Measurements from ENCODE around the gene MAML2.
"Not testable (repeated sequence)": the region's sequence is repeated elsewhere in the genome, so short reads cannot be mapped to it uniquely, and the experiment has no call there.

The MAML2 gene

DNA sequence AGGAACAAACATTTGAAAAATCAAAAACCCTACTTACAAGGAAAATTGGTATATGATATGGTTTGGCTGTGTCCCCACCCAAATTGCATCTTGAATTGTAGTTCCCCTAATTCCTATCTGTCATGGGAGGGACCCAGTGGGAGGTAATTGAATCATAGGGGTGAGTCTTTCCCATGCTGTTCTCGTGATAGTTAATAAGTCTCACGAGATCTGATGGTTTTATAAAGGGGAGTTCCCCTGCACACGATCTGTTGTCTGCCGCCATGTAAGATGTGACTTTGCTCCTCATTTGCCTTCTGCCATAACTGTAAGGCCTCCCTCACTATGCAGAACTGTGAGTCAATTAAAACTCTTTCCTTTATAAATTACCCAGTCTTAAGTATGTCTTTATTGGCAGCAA lies 74.5 kb downstream of the MAML2 start:
- not testable (repeated sequence) for H3K4me3 ChIP-seq (ENCODE audit: low read length); H3K79me2 ChIP-seq (ENCODE audit: control insufficient read depth, insufficient read depth, low read length); H2AK5ac ChIP-seq (ENCODE audit: low read length); H3K9ac ChIP-seq (ENCODE audit: low read length); H3K36me3 ChIP-seq (ENCODE audit: control insufficient read depth, insufficient read depth, low read length); H2BK5ac ChIP-seq (ENCODE audit: low read length); H2BK120ac ChIP-seq (ENCODE audit: low read depth, low read length); H3K79me1 ChIP-seq (ENCODE audit: low read length); H3K27ac ChIP-seq (ENCODE audit: low read depth, low read length); H4K8ac ChIP-seq (ENCODE audit: low read depth, low read length); H3K27me3 ChIP-seq (ENCODE audit: insufficient read depth, low read length, poor library complexity); H2BK15ac ChIP-seq (replicated peaks; ENCODE audit: low read depth); H3K4me2 ChIP-seq (ENCODE audit: low read length); H4K5ac ChIP-seq (ENCODE audit: low read length); H3K23ac ChIP-seq (ENCODE audit: low read length); H3K56ac ChIP-seq (ENCODE audit: low read length); H3K4me1 ChIP-seq (ENCODE audit: control insufficient read depth, low read depth, low read length); H3K18ac ChIP-seq (ENCODE audit: low read length); H3K4ac ChIP-seq (ENCODE audit: low read depth, low read length); DNase-seq
- no CpG with 5 or more reads among the region's 4 CpGs for WGBS (ENCODE audit: extremely low coverage, insufficient coverage, low lambda C conversion rate)

DNA sequence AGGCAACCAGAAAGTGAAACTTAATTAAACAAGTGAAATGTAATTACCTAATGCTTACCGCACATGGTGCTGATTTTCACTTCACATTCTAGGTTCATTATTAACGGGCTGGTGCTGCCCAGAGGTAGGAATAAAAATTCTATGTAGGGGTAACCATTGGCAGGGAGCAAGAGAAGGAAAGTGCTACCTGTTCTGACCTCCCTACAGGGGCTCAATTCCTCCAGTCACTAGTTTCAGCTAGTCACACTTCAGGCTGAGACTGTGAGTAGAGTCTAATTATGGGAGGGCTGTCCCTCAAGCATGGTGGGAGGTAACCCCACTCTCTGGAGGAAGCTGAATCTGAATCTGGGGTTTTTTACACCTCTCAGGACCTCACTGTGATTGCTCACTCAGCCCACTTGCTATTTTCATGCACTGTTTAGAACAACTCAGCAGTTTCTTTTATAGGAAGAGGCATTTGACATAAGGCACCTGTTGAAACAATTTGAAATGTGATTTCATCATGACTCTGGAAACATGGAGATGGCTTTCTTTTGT lies 75.4 kb downstream of the MAML2 start:
- Histone ChIP-seq H3K4me1 (ENCODE audit: control insufficient read depth, low read depth, low read length) (no peaks in the 10 kb centered on the region), H3K36me3 (ENCODE audit: control insufficient read depth, insufficient read depth, low read length) (no peaks in the 10 kb centered on the region), H4K8ac (ENCODE audit: low read depth, low read length) (no peak overlapping the region), H3K4me2 (ENCODE audit: low read length) (no peak overlapping the region), H2BK120ac (ENCODE audit: low read depth, low read length) (no peak overlapping the region), H3K56ac (ENCODE audit: low read length) (no peak overlapping the region), H3K27ac (ENCODE audit: low read depth, low read length) (no peak overlapping the region), H3K4ac (ENCODE audit: low read depth, low read length) (no peak overlapping the region), H2BK15ac (replicated peaks; ENCODE audit: low read depth) (no peak overlapping the region), H3K79me2 (ENCODE audit: control insufficient read depth, insufficient read depth, low read length) (no peaks in the 10 kb centered on the region), H3K23ac (ENCODE audit: low read length) (no peak overlapping the region), H2AK5ac (ENCODE audit: low read length) (no peak overlapping the region), H3K27me3 (ENCODE audit: insufficient read depth, low read length, poor library complexity) (no peaks in the 10 kb centered on the region), H2BK5ac (ENCODE audit: low read length) (no peak overlapping the region), H3K4me3 (ENCODE audit: low read length) (no peak overlapping the region), H3K18ac (ENCODE audit: low read length) (no peak overlapping the region), H3K9ac (ENCODE audit: low read length) (no peak overlapping the region), H3K79me1 (ENCODE audit: low read length) (no peaks in the 10 kb centered on the region), H4K5ac (ENCODE audit: low read length) (no peak overlapping the region)
- DNase-seq: no peak
- no CpG with 5 or more reads among the region's 2 CpGs for WGBS (ENCODE audit: extremely low coverage, insufficient coverage, low lambda C conversion rate)

DNA sequence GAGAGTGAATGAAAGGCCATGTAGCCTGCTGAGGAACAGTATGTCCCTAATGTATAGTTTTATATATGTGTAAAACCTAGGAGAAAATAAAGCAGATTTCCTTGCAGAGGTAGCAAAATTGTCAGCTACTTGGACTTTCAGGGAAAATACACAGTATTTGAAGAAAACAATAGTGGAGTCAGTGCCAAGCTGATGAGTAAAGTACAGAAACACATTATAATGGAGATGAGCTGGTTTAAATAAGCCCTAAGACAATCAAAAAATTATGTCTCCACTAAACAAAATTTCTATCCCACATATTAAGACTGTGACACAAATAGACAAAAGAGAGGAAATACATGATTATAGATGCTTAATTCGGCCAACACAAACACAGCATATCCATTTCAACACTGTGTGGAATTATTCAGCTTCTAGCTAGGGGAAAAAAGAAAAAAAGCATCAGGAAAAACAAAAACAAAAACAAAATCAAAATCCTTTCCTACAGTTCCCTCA lies 75.9 kb downstream of the MAML2 start:
- H3K23ac ChIP-seq (ENCODE audit: low read length): no peak overlapping the region
- no peaks in the 10 kb centered on the region for H3K4me1 ChIP-seq (ENCODE audit: control insufficient read depth, low read depth, low read length)
- H3K56ac ChIP-seq (ENCODE audit: low read length): no peak overlapping the region
- no peaks in the 10 kb centered on the region for H3K79me1 ChIP-seq (ENCODE audit: low read length)
- H2BK15ac ChIP-seq (replicated peaks; ENCODE audit: low read depth): no peak overlapping the region
- no CpG with 5 or more reads among the region's 1 CpG for WGBS (ENCODE audit: extremely low coverage, insufficient coverage, low lambda C conversion rate)
- H3K36me3 ChIP-seq (ENCODE audit: control insufficient read depth, insufficient read depth, low read length): no peaks in the 10 kb centered on the region
- H3K27ac ChIP-seq (ENCODE audit: low read depth, low read length): no peak overlapping the region
- H3K9ac ChIP-seq (ENCODE audit: low read length): no peak overlapping the region
- no peak overlapping the region for H4K8ac ChIP-seq (ENCODE audit: low read depth, low read length)
- H2BK120ac ChIP-seq (ENCODE audit: low read depth, low read length): no peak overlapping the region
- H3K27me3 ChIP-seq (ENCODE audit: insufficient read depth, low read length, poor library complexity): no peaks in the 10 kb centered on the region
- no peak overlapping the region for H3K4me2 ChIP-seq (ENCODE audit: low read length)
- H2BK5ac ChIP-seq (ENCODE audit: low read length): no peak overlapping the region
- H3K79me2 ChIP-seq (ENCODE audit: control insufficient read depth, insufficient read depth, low read length): no peaks in the 10 kb centered on the region
- no peak overlapping the region for H3K4me3 ChIP-seq (ENCODE audit: low read length)
- no peak for DNase-seq
- no peak overlapping the region for H4K5ac ChIP-seq (ENCODE audit: low read length)
- no peak overlapping the region for H2AK5ac ChIP-seq (ENCODE audit: low read length)
- H3K4ac ChIP-seq (ENCODE audit: low read depth, low read length): no peak overlapping the region
- no peak overlapping the region for H3K18ac ChIP-seq (ENCODE audit: low read length)

DNA sequence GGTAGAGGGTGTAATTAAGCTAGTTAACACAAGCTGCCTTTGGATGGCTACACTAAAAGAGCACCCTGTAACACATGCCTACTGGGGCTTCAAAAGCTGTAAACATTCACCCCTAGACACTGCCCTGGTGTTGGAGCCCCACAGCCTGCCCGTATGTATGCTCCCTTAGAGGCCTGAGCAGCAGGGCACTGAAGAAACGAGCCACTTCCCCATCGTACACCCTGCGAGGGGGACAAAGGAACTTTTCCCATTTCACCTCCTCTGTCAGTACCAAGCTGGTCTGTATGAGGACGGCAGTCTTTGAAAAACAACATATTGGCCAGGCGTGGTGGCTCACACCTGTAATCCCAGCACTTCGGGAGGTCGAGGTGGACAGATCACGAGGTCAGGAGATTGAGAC lies 77.0 kb downstream of the MAML2 start:
- Histone ChIP-seq H2AK5ac (ENCODE audit: low read length) (no peak overlapping the region), H2BK5ac (ENCODE audit: low read length) (no peak overlapping the region), H3K27me3 (ENCODE audit: insufficient read depth, low read length, poor library complexity) (no peaks in the 10 kb centered on the region), H4K5ac (ENCODE audit: low read length) (no peak overlapping the region), H3K36me3 (ENCODE audit: control insufficient read depth, insufficient read depth, low read length) (no peaks in the 10 kb centered on the region), H2BK15ac (replicated peaks; ENCODE audit: low read depth) (no peak overlapping the region), H3K4me1 (ENCODE audit: control insufficient read depth, low read depth, low read length) (no peaks in the 10 kb centered on the region), H3K18ac (ENCODE audit: low read length) (no peak overlapping the region), H3K56ac (ENCODE audit: low read length) (no peak overlapping the region), H3K4me3 (ENCODE audit: low read length) (no peak overlapping the region), H2BK120ac (ENCODE audit: low read depth, low read length) (no peak overlapping the region), H3K79me2 (ENCODE audit: control insufficient read depth, insufficient read depth, low read length) (no peaks in the 10 kb centered on the region), H3K4ac (ENCODE audit: low read depth, low read length) (no peak overlapping the region), H3K27ac (ENCODE audit: low read depth, low read length) (no peak overlapping the region), H3K23ac (ENCODE audit: low read length) (no peak overlapping the region), H4K8ac (ENCODE audit: low read depth, low read length) (no peak overlapping the region), H3K4me2 (ENCODE audit: low read length) (no peak overlapping the region), H3K79me1 (ENCODE audit: low read length) (no peaks in the 10 kb centered on the region), H3K9ac (ENCODE audit: low read length) (no peak overlapping the region)
- no peak for DNase-seq
- no CpG with 5 or more reads among the region's 9 CpGs for WGBS (ENCODE audit: extremely low coverage, insufficient coverage, low lambda C conversion rate)

DNA sequence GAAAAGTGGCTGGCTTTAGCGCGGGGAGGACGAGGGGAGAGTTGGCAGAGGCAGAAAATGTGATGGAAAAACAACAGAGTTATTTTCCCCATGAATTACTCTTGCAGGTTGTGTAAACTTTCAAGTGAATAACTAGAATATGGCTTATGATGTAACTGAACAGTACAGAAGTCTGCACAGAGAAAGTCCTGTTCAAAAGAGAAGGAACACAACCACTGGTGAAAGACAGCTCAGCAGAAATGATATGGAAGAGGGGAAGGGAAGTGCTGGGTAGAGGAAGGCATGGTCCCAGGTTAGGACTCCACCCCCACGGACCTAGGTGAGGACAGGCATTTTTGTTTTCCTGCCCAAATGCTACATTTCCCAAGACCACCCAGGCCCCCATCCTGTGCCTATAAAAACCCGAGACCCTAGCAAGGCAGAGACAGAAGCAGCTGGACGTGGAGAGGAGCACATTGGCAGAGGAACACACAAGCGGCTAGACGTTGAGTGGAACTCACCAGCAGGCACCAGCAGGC lies 77.7 kb downstream of the MAML2 start:
- Histone ChIP-seq H2BK120ac (ENCODE audit: low read depth, low read length) (no peak overlapping the region), H3K27me3 (ENCODE audit: insufficient read depth, low read length, poor library complexity) (no peaks in the 10 kb centered on the region), H2BK5ac (ENCODE audit: low read length) (no peak overlapping the region), H3K27ac (ENCODE audit: low read depth, low read length) (no peak overlapping the region), H3K4ac (ENCODE audit: low read depth, low read length) (no peak overlapping the region), H3K36me3 (ENCODE audit: control insufficient read depth, insufficient read depth, low read length) (no peaks in the 10 kb centered on the region), H3K23ac (ENCODE audit: low read length) (no peak overlapping the region), H3K4me3 (ENCODE audit: low read length) (no peak overlapping the region), H2BK15ac (replicated peaks; ENCODE audit: low read depth) (no peak overlapping the region), H3K79me2 (ENCODE audit: control insufficient read depth, insufficient read depth, low read length) (no peaks in the 10 kb centered on the region), H4K5ac (ENCODE audit: low read length) (no peak overlapping the region), H4K8ac (ENCODE audit: low read depth, low read length) (no peak overlapping the region), H3K4me1 (ENCODE audit: control insufficient read depth, low read depth, low read length) (no peaks in the 10 kb centered on the region), H3K4me2 (ENCODE audit: low read length) (no peak overlapping the region), H3K56ac (ENCODE audit: low read length) (no peak overlapping the region), H2AK5ac (ENCODE audit: low read length) (no peak overlapping the region), H3K18ac (ENCODE audit: low read length) (no peak overlapping the region), H3K9ac (ENCODE audit: low read length) (no peak overlapping the region), H3K79me1 (ENCODE audit: low read length) (no peaks in the 10 kb centered on the region)
- no peak for DNase-seq
- no CpG with 5 or more reads among the region's 8 CpGs for WGBS (ENCODE audit: extremely low coverage, insufficient coverage, low lambda C conversion rate)

DNA sequence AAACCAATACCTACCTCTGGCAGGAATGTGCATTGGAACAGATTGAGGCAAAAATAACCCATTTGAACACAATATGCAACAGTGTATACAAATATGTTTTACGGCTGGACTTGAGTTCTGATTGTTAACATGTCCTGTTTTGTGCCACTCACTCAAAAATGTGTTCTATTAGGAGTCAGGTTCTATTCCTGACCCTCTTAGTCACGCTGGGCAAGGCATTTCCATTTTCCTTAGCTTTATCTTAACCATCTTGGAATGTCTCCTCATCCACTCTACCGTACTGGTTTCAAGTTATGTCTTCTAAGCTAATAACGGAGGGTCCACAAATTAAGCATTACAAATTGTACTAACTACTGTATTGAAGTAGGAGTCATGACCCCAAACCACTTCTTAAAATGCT lies 78.6 kb downstream of the MAML2 start:
- no peak overlapping the region for H2BK120ac ChIP-seq (ENCODE audit: low read depth, low read length)
- H3K27me3 ChIP-seq (ENCODE audit: insufficient read depth, low read length, poor library complexity): no peaks in the 10 kb centered on the region
- no CpG with 5 or more reads among the region's 4 CpGs for WGBS (ENCODE audit: extremely low coverage, insufficient coverage, low lambda C conversion rate)
- no peaks in the 10 kb centered on the region for H3K36me3 ChIP-seq (ENCODE audit: control insufficient read depth, insufficient read depth, low read length)
- H3K9ac ChIP-seq (ENCODE audit: low read length): no peak overlapping the region
- H3K4ac ChIP-seq (ENCODE audit: low read depth, low read length): no peak overlapping the region
- no peak overlapping the region for H2BK15ac ChIP-seq (replicated peaks; ENCODE audit: low read depth)
- H3K4me2 ChIP-seq (ENCODE audit: low read length): no peak overlapping the region
- no peak overlapping the region for H4K8ac ChIP-seq (ENCODE audit: low read depth, low read length)
- no peak overlapping the region for H3K23ac ChIP-seq (ENCODE audit: low read length)
- H4K5ac ChIP-seq (ENCODE audit: low read length): no peak overlapping the region
- no peaks in the 10 kb centered on the region for H3K4me1 ChIP-seq (ENCODE audit: control insufficient read depth, low read depth, low read length)
- H2AK5ac ChIP-seq (ENCODE audit: low read length): no peak overlapping the region
- no peak overlapping the region for H3K27ac ChIP-seq (ENCODE audit: low read depth, low read length)
- H2BK5ac ChIP-seq (ENCODE audit: low read length): no peak overlapping the region
- no peak overlapping the region for H3K18ac ChIP-seq (ENCODE audit: low read length)
- no peaks in the 10 kb centered on the region for H3K79me1 ChIP-seq (ENCODE audit: low read length)
- no peak overlapping the region for H3K56ac ChIP-seq (ENCODE audit: low read length)
- H3K4me3 ChIP-seq (ENCODE audit: low read length): no peak overlapping the region
- no peaks in the 10 kb centered on the region for H3K79me2 ChIP-seq (ENCODE audit: control insufficient read depth, insufficient read depth, low read length)
- DNase-seq: no peak
